NCI-H524 (cell line): Measurements from ENCODE around the gene CEND1.

Experiments
- DNase-seq, 2 experiments: peaks; one replicate each; lab custom pipeline; 2025; lab: John Stamatoyannopoulos, UW

The CEND1 gene

GRCh38 chr11:827146-827896, 37.4 kb upstream of the CEND1 start:
- DNase-seq, result peak in 1 of 2 experiments; percentile 52

DNA sequence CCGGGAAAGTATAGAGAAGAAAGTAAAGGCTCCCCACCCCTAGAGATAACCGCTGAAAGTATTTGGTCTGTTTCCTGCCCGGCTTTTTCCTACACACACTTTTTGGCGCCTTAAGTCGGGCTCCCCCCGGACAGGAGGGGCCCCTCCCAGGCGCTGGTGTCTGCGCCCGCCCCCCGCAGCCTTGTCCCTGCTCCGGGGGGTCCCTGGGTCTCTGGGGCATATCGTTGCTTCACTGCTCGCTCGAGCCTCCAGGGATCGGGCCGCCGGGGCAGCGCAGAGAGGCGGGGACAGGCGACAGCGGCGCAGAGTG, 36.9 kb upstream of the CEND1 start:
- DNase-seq, result no peak

- DNase-seq, result no peak
Observed at GRCh38 chr11:826227-826621, 36.3 kb upstream of the CEND1 start.

DNA sequence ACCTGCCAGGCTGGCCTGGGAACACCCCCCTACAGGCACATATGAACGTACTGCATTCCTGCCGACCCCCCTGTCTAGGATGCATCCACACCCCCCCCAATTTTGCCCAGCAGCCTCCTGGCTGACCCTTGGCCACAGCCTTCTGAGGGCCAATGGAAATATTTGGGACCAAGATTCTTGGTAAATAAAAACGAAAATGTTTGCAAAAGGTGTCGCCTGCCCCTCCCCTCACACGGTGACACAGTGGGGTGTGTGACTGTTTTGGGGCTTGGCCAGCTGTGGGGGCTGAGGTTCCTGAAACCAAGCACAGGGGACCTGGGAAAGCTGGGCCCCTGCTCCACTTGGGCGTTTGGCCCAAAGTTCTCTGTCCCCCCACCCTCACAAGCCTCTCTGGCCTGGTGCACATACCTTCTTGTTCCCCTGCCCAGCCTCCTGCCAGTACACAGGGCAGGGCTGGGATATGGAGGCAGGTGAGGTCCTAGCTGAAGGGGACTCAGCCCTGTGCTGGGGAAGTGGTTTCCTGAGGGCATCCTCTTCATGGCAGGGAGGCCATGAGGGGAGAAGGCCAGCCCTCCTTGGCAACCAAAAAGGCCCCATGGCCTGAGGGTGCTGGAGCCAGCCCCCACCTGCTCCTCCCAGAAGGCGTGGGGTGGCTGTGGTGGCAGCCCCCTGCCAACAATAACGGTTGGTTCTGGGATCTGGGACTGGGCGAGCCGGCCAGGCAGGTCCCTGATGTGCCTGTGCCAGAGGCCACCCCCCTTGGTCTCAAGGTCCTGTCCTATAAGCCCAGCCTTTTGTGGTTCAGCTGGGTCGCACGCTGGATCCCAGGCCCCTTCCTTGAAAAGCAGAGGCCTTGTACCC, 35.7 kb upstream of the CEND1 start:
- DNase-seq, result no peak

DNA sequence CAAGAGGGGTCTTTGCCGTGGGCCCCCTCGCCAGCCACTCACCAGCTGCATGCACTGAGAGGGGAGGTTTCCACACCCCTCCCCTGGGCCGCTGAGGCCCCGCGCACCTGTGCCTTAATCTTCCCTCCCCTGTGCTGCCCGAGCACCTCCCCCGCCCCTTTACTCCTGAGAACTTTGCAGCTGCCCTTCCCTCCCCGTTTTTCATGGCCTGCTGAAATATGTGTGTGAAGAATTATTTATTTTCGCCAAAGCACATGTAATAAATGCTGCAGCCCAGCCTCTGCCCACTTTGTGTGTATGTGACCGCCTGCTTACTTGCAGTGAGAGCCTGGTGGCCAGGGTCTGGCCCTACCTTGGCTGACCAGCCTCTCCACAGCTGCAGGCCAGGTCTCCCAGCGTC, 35.1 kb upstream of the CEND1 start:
- no peak for DNase-seq

GRCh38 chr11:824292-824880, 34.5 kb upstream of the CEND1 start:
- DNase-seq, result peak; percentile 46 to 82

- DNase-seq, result no peak
Observed at GRCh38 chr11:823441-824291, 33.8 kb upstream of the CEND1 start.

DNA sequence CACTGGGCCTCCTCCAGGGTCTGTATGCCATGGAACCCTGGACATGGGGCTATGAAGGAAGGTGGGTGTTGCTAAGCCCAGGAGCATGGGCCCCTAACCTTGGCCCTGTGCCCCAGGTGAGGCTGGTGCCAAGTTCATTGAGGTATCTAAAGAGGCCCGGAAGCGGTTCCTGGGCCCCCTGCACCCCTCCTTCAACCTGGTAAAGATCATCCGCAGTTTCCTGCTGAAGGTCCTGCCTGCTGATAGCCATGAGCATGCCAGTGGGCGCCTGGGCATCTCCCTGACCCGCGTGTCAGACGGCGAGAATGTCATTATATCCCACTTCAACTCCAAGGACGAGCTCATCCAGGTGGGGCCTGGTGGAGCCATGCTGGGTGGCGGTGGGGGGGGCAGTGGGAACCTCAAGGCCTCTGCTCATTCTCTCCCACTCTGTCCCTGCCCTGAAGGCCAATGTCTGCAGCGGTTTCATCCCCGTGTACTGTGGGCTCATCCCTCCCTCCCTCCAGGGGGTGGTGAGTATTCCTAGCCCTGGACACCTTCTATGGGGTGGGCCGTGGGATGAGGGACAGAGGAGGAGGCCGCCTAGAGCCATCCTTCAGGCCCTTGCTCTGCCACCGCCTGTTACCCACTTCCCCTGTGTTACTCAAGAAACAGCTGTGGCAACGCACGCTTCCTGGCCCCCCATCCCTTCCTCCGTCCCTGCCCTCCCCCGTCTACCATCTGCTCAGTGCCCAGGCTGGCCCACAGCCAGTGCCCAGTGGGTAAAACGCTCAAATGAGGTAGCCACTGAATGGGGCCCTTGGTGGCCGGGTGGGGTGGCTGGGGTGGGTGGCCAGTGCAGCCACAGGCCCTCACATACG, 31.9 kb upstream of the CEND1 start:
- peak; percentile 47 to 67 for DNase-seq

- DNase-seq, result no peak
Observed at GRCh38 chr11:820655-821511, 31.0 kb upstream of the CEND1 start.

- peak; percentile 65 to 70 for DNase-seq
Observed at GRCh38 chr11:819943-820649, 30.2 kb upstream of the CEND1 start.

GRCh38 chr11:819129-819931, 29.4 kb upstream of the CEND1 start:
- peak; percentile 48 to 86 for DNase-seq

DNA sequence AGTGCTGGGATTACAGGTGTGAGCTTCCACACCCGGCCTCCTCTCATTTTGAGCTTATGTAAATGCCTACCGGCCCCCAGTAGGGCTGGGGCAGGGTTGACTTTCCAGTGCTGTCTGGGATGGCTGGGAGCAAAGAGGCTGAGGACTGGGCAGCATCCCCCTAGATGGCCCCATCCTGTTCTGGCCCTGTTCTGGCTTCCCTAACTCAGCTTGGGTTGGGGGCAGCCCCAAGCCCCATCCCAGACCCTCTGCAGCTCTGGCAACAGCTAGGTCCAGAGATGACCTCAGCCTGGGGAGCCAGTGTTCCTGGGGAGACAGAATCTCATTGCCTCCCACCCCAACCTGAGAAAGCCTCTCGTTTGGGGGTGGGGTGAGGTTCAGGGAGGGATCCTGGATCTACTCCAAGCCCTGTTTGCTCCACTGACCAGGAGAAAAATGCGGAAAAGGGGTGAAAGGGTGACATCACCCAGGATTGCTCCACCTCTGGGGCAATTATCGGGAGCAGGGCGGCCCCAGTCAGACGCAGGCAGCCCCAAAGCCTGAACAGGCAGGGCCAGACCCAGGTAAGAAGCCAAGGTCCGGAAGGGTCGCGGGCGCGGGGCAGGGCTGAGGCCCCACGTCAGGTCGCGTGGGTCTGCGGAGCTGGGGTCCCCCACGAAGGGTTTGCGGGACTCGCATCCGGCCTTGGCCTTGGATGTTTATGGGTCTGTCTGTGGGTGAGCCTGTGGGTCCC, 28.7 kb upstream of the CEND1 start, which contains the start of gene PNPLA2:
Gene PNPLA2, plus strand, starts transcription at position 519 of the 733 bp plus-strand sequence. CDS start 805 bp downstream, outside the sequence.
- no peak for DNase-seq

DNA sequence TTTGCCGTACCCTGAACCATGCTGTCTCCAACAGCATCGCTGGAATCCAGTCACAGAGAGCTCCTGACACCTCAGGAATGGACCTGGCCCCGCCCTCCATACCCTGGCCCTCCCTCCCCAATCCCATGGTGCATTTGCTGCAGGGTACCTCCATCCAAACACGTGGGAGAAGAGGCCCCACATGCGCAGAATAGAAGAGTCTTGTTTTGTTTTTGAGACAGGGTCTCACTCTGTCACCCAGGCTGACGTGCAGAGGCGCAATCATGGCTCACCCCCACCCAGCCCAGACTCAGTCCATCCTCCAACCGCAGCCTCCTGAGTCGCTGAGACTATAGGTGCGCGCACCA, 26.5 kb upstream of the CEND1 start:
- no peak for DNase-seq

DNA sequence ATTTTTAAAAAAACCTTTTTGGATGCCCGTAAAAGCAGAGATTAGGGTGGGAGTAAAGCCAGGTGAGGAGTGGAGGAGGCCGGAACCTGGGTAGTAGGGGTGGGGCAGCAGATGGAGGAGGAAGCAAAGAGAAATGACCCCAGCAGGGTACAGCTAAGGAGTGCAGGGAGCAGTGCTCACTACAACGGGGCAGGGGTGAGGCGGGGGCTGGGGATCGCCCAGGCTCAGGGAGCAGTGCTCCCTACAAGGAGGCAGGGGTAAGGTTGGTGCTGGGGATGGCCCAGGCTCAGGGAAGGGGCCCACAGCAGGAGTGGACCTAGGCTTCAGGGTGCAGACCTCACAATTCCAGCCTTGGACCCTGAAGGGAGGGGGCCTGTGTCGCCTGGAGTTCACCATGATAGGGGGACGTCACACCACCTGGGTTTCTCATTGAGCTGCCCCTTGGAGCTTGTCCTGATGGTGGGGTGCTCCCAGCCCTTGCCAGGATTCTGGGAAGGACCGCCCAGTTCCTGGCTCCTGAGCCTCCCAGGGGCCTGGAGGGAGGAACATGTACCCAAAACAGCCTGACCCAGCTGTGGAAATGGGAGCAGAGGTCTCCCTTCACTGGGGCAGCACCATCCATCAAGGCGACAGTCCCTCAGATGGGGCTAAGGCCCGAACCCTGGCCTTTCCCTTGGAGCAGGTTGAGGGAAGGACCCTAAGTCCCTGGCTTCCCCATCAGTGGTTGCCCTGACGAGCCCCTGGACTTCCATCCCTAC, 26.0 kb upstream of the CEND1 start:
- DNase-seq, result no peak

GRCh38 chr11:813456-814096, 23.7 kb upstream of the CEND1 start:
- no peak for DNase-seq

DNA sequence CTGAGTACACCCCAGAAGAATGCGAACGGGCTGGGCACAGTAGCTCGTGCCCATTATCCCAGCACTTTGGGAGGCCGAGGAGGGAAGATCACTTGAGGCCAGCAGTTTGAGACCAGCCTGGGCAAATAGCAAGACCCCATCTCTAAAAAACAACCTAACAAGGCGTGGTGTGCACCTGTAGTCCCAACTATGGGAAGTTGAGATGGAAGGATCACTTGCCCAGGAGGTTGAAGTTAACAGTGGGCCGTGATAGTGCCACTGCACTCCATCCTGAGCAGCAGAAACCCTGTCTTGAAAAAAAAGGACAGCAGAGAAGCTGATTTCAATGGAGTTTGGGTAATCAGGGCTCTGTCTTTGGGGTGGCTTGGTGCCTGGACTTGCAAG, 23.2 kb upstream of the CEND1 start:
- DNase-seq, result no peak

- no peak for DNase-seq
Observed at GRCh38 chr11:812390-812789, 22.5 kb upstream of the CEND1 start.
